Adrenal gland (tissue), 5 donors: ENCODE results near the gene TRAPPC3.

Experiments used
- CTCF ChIP-seq, 6 experiments: fragments of 450-650 bp in 4 of 6; fragments of 200-600 bp in 2 of 6; sonication (generic) in 1 of 6; IDR thresholded peaks; 1 replicate in 5 of 6; 2 replicates in 1 of 6; pipeline versions ENCODE4 v1.5.1 to v1.8.0; 2016 to 2021; ENCODE audit warnings: antibody characterized with exemption in 6 of 6, mild to moderate bottlenecking in 2 of 6, moderate library complexity in 1 of 6
- POLR2A ChIP-seq, 2 donors: fragments of 450-650 bp; IDR thresholded peaks; one replicate each; pipeline ENCODE4 v1.6.1; 2017; ENCODE audit warnings: antibody characterized with exemption in 2 of 2, mild to moderate bottlenecking in 2 of 2, moderate library complexity in 1 of 2
- donor health status: DM: no; HTN: no; CAD: no.

- TF ChIP-seq CTCF (IDR thresholded peaks at IDR 0.05) (no peak), POLR2A (IDR thresholded peaks at IDR 0.05) (no peak)
Observed at GRCh38 chr1:36161641-36162531, 12.6 kb upstream of the TRAPPC3 start.
